Stromal cell of bone marrow (primary cell): ENCODE measurements around the gene PLXNA1.

Experiments
- DNase-seq: peaks from one replicate; pipeline ENCODE4 v3.0.0-alpha.2; 2012; ENCODE audit warnings: low read depth

Gene PLXNA1

DNA sequence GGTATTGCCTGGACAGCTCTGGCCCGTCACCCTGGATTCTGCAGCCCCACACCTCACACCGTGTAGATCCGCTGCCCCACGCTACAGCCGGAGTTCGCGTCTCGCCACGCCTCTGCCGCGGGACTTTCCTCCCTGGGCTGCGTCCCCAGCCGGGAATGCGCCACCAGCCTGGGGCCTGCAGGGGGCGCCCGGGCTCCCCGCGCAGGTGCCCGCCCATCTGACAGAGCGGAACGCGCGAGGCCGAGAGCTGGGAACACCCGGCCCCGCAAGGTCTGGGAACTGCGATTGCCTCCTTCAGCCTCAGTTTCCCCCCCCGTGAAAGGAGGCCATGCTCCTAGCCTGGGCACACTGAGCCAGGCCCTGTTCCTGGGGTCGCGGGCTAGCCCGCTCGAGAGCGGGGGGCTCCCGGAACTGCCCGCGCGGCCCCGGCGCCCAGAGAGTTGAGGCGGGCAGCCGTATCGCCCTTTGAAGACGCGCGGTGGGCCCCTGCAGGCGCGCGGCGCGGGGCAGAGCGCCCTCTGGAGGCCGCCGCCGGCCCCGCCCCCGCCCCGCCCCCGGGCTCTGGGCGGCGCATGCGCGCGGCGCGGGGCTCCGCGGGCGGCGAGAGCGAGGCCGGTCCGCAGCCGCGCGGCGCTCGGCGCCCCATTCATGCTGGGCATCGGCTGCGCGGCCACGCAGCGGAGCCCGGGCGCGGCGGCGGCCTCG lies at the start of gene PLXNA1:
TSS of gene PLXNA1 (plus strand) at position 645 of the 705 bp plus-strand sequence. CDS start 5,479 bp downstream, outside the sequence.
- DNase-seq: peak; percentile 57

GRCh38 chr3:126934031-126934531 lies 48.8 kb upstream of the PLXNA1 start:
- DNase-seq: no peak

GRCh38 chr3:126934991-126935390 lies 47.9 kb upstream of the PLXNA1 start:
- DNase-seq: no peak

DNA sequence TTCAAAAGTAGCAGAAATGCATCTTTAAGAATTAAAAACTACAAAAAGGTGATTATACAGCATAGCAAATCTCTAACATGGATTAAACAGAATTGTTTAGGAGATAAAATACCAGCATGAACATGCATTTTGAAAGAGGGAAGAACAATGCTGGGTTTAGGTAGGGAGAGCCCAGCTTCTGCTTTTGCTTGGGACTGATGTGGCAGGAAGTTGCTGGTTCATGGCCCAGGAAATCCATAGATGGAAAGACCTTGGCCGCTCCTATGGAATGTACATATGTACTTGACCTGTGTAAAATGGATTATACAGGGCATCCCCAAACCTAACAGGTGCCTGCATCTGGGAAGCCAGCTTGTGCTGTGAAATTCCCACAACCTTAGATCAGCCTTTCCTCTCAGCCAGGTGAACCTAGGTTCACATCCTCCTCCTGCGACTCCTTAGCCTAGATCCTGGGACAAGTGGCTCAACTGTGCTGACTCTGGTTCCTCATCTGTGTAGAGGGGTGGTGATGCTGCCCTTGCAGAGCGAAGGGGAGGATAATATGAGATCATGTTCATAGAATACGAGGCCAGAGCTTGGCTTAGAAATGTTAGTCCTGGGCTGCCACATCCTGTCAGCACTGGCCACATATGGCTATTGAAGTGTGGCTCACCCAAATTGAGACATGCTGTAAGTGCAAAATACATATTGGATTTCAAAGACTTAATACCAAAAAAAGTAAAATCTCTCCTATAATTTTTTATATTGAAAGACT lies 47.0 kb upstream of the PLXNA1 start:
- no peak for DNase-seq

DNA sequence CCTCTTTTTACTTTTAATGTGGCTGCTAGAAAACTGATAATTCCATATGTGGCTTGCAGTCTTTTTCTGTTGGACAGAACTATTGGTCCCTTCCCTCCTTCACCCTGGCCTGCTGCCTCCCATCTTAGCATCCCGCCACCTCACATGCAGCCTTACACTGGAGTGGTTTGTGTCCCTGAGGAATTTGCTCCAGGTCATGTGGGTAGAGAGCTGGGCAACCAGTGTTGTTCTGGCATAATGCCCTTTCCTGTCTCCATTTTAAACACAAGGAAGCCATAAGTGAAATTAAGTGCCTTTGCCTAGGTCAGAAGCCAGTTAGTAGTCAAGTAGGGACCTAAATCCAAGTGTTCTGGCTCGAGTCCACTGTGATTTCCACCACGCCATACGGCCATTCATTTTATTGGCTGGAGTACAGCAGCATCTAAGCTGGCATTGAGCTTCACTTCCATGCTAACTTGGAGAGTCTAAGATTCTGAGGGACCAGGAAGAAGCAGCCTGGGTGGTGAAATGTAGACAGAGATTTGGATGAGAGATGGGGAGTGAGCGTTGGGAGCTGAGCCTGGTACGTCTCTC lies 46.0 kb upstream of the PLXNA1 start:
- DNase-seq: no peak

GRCh38 chr3:126937533-126937932 lies 45.4 kb upstream of the PLXNA1 start:
- no peak for DNase-seq

- no peak for DNase-seq
Measured at GRCh38 chr3:126937973-126938372, 44.9 kb upstream of the PLXNA1 start.

DNA sequence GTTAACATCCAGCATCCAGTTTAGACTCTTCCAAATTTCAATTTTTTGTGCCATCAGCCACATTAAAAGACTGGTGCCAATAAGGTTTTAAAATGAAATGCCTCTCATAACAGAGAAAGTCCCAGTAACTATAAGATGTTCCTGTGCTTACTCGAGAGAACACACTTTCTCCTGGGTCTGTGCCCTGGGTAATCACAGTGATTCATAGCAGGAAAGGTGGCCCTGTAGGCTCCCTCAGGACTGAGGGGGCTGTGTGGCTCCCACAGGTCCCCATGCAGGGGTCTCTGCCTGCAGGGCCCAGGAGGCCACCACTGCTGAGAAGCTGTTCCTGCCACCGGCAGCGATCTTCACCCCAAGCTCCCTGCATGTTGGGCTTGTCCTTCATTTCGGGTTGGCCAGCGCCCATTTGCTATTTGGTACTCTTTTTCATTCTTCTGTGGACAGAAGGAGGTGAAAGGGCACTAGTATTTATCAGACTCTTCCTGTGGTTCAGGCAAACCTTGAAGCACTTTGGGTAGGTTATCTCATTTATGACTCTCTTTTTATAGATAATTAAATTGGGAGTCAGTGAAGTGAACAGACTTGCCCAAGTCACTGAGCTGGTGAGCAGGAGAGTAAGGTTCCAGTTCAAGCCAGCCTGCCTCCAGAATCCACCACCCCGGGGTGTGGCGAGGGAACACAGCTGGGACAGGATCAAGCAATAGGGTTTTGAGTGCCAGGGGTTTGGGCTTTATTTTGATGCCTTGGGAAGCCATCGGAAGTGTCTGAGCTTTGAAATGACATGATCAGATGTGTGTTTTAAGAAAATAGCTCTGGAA lies 44.2 kb upstream of the PLXNA1 start:
- DNase-seq: no peak

GRCh38 chr3:126939338-126939718 lies 43.6 kb upstream of the PLXNA1 start:
- DNase-seq: no peak

- DNase-seq: no peak
Measured at GRCh38 chr3:126939733-126940132, 43.2 kb upstream of the PLXNA1 start.

GRCh38 chr3:126941721-126942270 lies 41.1 kb upstream of the PLXNA1 start:
- DNase-seq: no peak

DNA sequence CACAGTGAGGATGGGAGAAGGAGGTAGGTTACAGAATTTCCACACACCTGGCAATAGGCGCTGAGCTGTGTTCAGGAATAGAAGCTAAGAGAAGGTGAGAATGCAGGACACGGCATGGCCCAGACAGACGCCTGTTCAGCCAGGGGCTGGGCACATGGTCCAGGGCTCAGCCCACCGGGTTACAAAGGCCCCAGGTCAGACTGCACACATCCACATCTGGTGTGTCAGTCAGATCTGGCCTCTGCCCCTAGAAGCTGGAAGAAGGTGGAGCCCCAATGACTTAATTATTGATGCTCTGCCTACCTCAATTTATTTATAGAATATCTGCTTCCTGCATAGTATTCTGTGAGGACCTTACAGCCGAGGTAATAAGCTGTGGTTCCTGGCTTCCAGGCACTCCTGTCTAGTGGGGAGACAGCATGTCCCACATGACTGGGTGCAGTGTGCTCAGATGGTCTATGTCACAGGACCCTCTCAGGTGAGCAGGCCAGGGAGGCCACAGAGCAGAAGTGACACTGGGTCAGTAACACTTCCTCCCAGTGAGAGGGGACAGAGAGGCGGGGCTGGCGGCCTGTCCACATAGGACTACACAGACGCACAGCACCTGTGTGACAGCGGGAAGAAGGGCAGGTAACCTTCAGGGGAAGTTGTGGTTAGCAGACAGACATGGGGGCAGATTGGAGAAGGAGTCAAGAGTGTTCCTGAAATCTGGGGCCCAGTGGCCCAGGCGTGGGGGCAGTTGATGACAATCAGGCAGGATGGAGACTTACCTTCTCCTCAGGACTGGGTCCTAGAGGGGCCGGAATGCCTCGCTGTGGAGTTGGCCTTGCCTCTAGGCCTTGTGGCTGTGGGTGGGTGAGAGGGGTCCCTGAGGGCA lies 38.6 kb upstream of the PLXNA1 start:
- DNase-seq: no peak

- no peak for DNase-seq
Measured at GRCh38 chr3:126945171-126945721, 37.7 kb upstream of the PLXNA1 start.

GRCh38 chr3:126945891-126946290 lies 37.0 kb upstream of the PLXNA1 start:
- DNase-seq: no peak

- DNase-seq: no peak
Measured at GRCh38 chr3:126946405-126946804, 36.5 kb upstream of the PLXNA1 start.

DNA sequence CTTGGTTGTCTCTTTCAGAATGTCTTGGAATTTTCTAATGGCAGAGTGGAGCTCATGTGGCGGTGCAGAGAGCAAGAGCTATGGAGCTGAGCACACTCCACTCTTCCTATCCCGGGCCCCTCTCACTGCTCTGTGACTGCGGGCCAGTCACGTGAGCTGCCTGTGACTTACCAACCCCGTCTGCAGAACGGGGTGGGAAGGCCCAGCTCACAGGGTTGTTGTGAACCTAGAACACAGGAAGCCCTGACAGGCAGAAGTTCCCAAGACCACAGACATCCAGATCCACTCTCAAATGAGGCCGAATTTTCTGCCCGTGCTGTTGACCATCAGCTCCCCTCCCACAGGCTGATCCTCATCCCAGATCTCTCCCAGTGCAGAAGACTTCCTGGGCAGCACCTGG lies 35.5 kb upstream of the PLXNA1 start:
- DNase-seq: no peak

GRCh38 chr3:126948980-126949535 lies 33.9 kb upstream of the PLXNA1 start:
- no peak for DNase-seq

GRCh38 chr3:126951561-126951960 lies 31.4 kb upstream of the PLXNA1 start:
- DNase-seq: no peak

GRCh38 chr3:126952261-126952982 lies 30.5 kb upstream of the PLXNA1 start:
- no peak for DNase-seq
